Ishikawa (cell line): ENCODE measurements around the gene DDX28.

Source experiments
- CREB1 ChIP-seq: IDR thresholded peaks from 2 replicates; pipeline ENCODE4 v1.6.1; 2012; ENCODE audit warnings: low read depth
- EP300 ChIP-seq: IDR thresholded peaks from 2 replicates; pipeline ENCODE4 v1.6.1; 2012; ENCODE audit warnings: borderline replicate concordance
- REST ChIP-seq: IDR thresholded peaks from 2 replicates; pipeline ENCODE4 v1.6.1; 2012; ENCODE audit warnings: low read depth, mild to moderate bottlenecking
- TAF1 ChIP-seq: IDR thresholded peaks from 2 replicates; pipeline ENCODE4 v1.6.1; 2012; ENCODE audit warnings: low read depth, mild to moderate bottlenecking
- TEAD4 ChIP-seq: IDR thresholded peaks from 2 replicates; pipeline ENCODE4 v1.6.1; 2012
- YY1 ChIP-seq: IDR thresholded peaks from 2 replicates; pipeline ENCODE4 v1.6.1; 2012; ENCODE audit warnings: low read depth

GRCh38 chr16:68005786-68006286, 17.2 kb downstream of the DDX28 start:
- TF ChIP-seq YY1: no peak
- TF ChIP-seq REST: no peak
- no peak for TF ChIP-seq TEAD4
- TF ChIP-seq EP300: no peak
- TF ChIP-seq CREB1: no peak
- no peak for TF ChIP-seq TAF1
